ENCODE measurements around the gene SYCN. TPM values are rescaled to one million over a fixed set of nuclear protein-coding genes. Genes with fewer than 3 reads are reported as not detected.

The SYCN gene
- total and polyA plus RNA-seq, 2 experiments from 2014 or later, result not detected

- Histone ChIP-seq H3K27me3 (replicated peaks; ENCODE audit: insufficient read depth) (no peaks in the 10 kb centered on the region), H3K9me2 (ENCODE audit: insufficient read depth) (no peaks in the 10 kb centered on the region), H3K36me3 (ENCODE audit: low read depth) (no peaks in the 10 kb centered on the region; the same call in 1 of the 2 replicates), H3K4me3 (no peak overlapping the region), H3K4me1 (ENCODE audit: insufficient read depth) (no peaks in the 10 kb centered on the region), H4K20me1 (ENCODE audit: insufficient read depth) (no peaks in the 10 kb centered on the region), H3K9ac (no peak overlapping the region), H3K9me3 (ENCODE audit: low read depth) (no peaks in the 10 kb centered on the region), H3K79me2 (ENCODE audit: insufficient read depth) (no peaks in the 10 kb centered on the region), H2AFZ (no peak overlapping the region), H3K27ac (no peak overlapping the region), H3F3A (ENCODE audit: insufficient read depth) (no peaks in the 10 kb centered on the region), H3K4me2 (ENCODE audit: unreplicated experiment) (no peak overlapping the region)
- TF ChIP-seq EZH2 (IDR thresholded peaks at IDR 0.05; ENCODE audit: insufficient read depth, poor library complexity, severe bottlenecking) (no peak), EZH2phosphoT487 (IDR thresholded peaks at IDR 0.05; ENCODE audit: insufficient read depth, low read depth) (no peak)
- 77 to 85% methylated on average over 9 of the region's 9 CpGs for WGBS, 2 experiments (ENCODE audit: low coverage in 1 of 2, low lambda C conversion rate in 2 of 2, missing lambda C conversion rate in 2 of 2)
- in situ Hi-C loops (cut with MboI), result no loop called here
- no peak for DNase-seq
Observed at GRCh38 chr19:39180749-39181148, 23.3 kb downstream of the SYCN start.

- in situ Hi-C loops (cut with MboI), result no loop called here
- Histone ChIP-seq H3K9me2 (ENCODE audit: insufficient read depth) (no peaks in the 10 kb centered on the region), H3K27me3 (replicated peaks; ENCODE audit: insufficient read depth) (no peaks in the 10 kb centered on the region), H3K27ac (no peak overlapping the region), H3K9me3 (ENCODE audit: low read depth) (no peaks in the 10 kb centered on the region), H3K9ac (no peak overlapping the region), H3K36me3 (ENCODE audit: low read depth) (no peaks in the 10 kb centered on the region; the same call in 1 of the 2 replicates), H3K79me2 (ENCODE audit: insufficient read depth) (no peaks in the 10 kb centered on the region), H3K4me2 (ENCODE audit: unreplicated experiment) (no peak overlapping the region), H3F3A (ENCODE audit: insufficient read depth) (no peaks in the 10 kb centered on the region), H2AFZ (no peak overlapping the region), H3K4me1 (ENCODE audit: insufficient read depth) (no peaks in the 10 kb centered on the region), H4K20me1 (ENCODE audit: insufficient read depth) (no peaks in the 10 kb centered on the region), H3K4me3 (no peak overlapping the region)
- DNase-seq, result no peak
- TF ChIP-seq EZH2phosphoT487 (IDR thresholded peaks at IDR 0.05; ENCODE audit: insufficient read depth, low read depth) (no peak), EZH2 (IDR thresholded peaks at IDR 0.05; ENCODE audit: insufficient read depth, poor library complexity, severe bottlenecking) (no peak)
- 88 to 98% methylated on average over 6 to 10 of the region's 10 CpGs for WGBS, 2 experiments (ENCODE audit: low coverage in 1 of 2, low lambda C conversion rate in 2 of 2, missing lambda C conversion rate in 2 of 2)
Observed at GRCh38 chr19:39179754-39180153, 24.3 kb downstream of the SYCN start.

DNA sequence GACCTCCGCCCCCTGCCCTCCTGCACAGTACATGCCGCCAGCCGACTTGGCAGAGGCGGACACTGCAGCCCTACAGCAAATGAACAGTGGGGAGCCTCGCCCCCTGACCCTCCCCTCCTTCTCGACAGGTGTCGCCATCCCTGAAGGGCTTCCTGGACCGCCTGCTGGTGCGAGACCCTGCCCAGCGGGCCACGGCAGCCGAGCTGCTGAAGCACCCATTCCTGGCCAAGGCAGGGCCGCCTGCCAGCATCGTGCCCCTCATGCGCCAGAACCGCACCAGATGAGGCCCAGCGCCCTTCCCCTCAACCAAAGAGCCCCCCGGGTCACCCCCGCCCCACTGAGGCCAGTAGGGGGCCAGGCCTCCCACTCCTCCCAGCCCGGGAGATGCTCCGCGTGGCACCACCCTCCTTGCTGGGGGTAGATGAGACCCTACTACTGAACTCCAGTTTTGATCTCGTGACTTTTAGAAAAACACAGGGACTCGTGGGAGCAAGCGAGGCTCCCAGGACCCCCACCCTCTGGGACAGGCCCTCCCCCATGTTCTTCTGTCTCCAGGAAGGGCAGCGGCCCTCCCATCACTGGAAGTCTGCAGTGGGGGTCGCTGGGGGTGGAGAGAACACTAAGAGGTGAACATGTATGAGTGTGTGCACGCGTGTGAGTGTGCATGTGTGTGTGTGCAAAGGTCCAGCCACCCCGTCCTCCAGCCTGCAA, 25.6 kb downstream of the SYCN start:
- Histone ChIP-seq H3K9ac (no peak overlapping the region), H3K9me3 (ENCODE audit: low read depth) (no peaks in the 10 kb centered on the region), H3K36me3 (ENCODE audit: low read depth) (no peaks in the 10 kb centered on the region; the same call in 1 of the 2 replicates), H3K9me2 (ENCODE audit: insufficient read depth) (no peaks in the 10 kb centered on the region), H3K4me1 (ENCODE audit: insufficient read depth) (no peaks in the 10 kb centered on the region), H3F3A (ENCODE audit: insufficient read depth) (no peaks in the 10 kb centered on the region), H2AFZ (no peak overlapping the region), H3K27ac (no peak overlapping the region), H3K4me2 (ENCODE audit: unreplicated experiment) (no peak overlapping the region), H3K27me3 (replicated peaks; ENCODE audit: insufficient read depth) (no peaks in the 10 kb centered on the region), H3K79me2 (ENCODE audit: insufficient read depth) (no peaks in the 10 kb centered on the region), H3K4me3 (no peak overlapping the region), H4K20me1 (ENCODE audit: insufficient read depth) (no peaks in the 10 kb centered on the region)
- in situ Hi-C loops (cut with MboI), result no loop called here
- TF ChIP-seq EZH2 (IDR thresholded peaks at IDR 0.05; ENCODE audit: insufficient read depth, poor library complexity, severe bottlenecking), result no peak
- WGBS, 2 experiments (ENCODE audit: low coverage in 1 of 2, low lambda C conversion rate in 2 of 2, missing lambda C conversion rate in 2 of 2), result 94 to 95% methylated on average over 28 to 30 of the region's 30 CpGs
- DNase-seq, result no peak

DNA sequence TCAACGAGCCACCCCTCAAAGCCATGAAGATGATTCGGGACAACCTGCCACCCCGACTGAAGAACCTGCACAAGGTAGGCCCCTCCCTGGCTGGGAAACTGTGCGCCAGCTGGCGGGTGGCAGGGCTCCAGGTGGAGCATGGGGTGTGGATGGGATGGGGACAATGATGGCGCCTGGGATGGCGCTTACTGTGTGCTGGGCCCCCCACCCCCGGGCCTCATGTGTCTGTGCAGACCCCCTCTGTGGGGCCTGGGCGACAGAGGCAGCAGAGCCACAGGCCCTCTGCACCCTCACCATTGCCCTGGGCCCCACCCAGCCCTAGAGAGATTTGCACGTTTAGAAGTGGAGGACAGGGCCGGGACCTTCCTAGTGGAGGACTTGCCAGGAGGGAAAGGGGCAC, 26.3 kb downstream of the SYCN start:
- H3F3A ChIP-seq (ENCODE audit: insufficient read depth), result no peaks in the 10 kb centered on the region
- no peaks in the 10 kb centered on the region; the same call in 1 of the 2 replicates for H3K36me3 ChIP-seq (ENCODE audit: low read depth)
- H3K4me3 ChIP-seq, result no peak overlapping the region
- no peak overlapping the region for H2AFZ ChIP-seq
- WGBS, 2 experiments (ENCODE audit: low coverage in 1 of 2, low lambda C conversion rate in 2 of 2, missing lambda C conversion rate in 2 of 2), result 87 to 90% methylated on average over 11 of the region's 11 CpGs
- DNase-seq, result no peak
- H3K27me3 ChIP-seq (replicated peaks; ENCODE audit: insufficient read depth), result no peaks in the 10 kb centered on the region
- no peaks in the 10 kb centered on the region for H3K79me2 ChIP-seq (ENCODE audit: insufficient read depth)
- H3K27ac ChIP-seq, result no peak overlapping the region
- in situ Hi-C loops (cut with MboI), result no loop called here
- no peak for TF ChIP-seq EZH2phosphoT487 (IDR thresholded peaks at IDR 0.05; ENCODE audit: insufficient read depth, low read depth)
- TF ChIP-seq EZH2 (IDR thresholded peaks at IDR 0.05; ENCODE audit: insufficient read depth, poor library complexity, severe bottlenecking), result no peak
- H4K20me1 ChIP-seq (ENCODE audit: insufficient read depth), result no peaks in the 10 kb centered on the region
- no peaks in the 10 kb centered on the region for H3K9me2 ChIP-seq (ENCODE audit: insufficient read depth)
- no peak overlapping the region for H3K9ac ChIP-seq
- H3K4me2 ChIP-seq (ENCODE audit: unreplicated experiment), result no peak overlapping the region
- H3K4me1 ChIP-seq (ENCODE audit: insufficient read depth), result no peaks in the 10 kb centered on the region
- H3K9me3 ChIP-seq (ENCODE audit: low read depth), result no peaks in the 10 kb centered on the region
